LHCN-M2 (cell line): ENCODE measurements around the gene SKA2. TPM values are rescaled to one million over a fixed set of nuclear protein-coding genes. Genes with fewer than 3 reads are reported as not detected.
"Not testable (repeated sequence)": the region's sequence is repeated elsewhere in the genome, so short reads cannot be mapped to it uniquely, and the experiment has no call there.

Experiments
- DNase-seq: peaks from one replicate; pipeline ENCODE4 v3.0.0-alpha.2; 2012; ENCODE audit warnings: low read depth
- total RNA-seq: library from RNA; depleted of rRNA; stranded (reverse); fragments of >200 nt; gene quantifications from 2 replicates; pipeline ENCODE4 v1.2.3, GENCODE V29; 2014

SKA2 gene
- total RNA-seq, 1 experiment from 2014 or later = 102 TPM

DNA sequence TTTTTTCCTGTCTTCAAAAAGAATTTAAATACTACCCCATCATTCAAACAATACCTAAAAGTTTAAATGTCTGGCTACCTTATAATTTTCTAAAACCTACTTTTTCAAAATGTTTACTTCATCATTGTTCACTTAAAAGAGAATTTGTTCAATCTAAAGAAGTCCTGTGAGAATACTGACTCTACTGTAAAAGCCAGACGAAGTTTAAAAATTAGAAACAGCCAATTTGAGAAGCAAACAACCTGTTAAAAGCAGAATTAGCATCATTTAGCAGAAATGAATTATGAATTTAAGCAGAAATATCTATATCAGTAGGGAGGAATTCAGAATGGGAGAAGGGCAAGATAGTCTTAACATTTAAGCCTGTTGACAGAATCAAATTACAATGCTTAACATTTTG is 2.1 kb downstream of the SKA2 start:
- no peak for DNase-seq

- no peak for DNase-seq
Measured at GRCh38 chr17:59151591-59151990, 3.4 kb downstream of the SKA2 start.

- no peak for DNase-seq
Measured at GRCh38 chr17:59151006-59151405, 4.0 kb downstream of the SKA2 start.

DNA sequence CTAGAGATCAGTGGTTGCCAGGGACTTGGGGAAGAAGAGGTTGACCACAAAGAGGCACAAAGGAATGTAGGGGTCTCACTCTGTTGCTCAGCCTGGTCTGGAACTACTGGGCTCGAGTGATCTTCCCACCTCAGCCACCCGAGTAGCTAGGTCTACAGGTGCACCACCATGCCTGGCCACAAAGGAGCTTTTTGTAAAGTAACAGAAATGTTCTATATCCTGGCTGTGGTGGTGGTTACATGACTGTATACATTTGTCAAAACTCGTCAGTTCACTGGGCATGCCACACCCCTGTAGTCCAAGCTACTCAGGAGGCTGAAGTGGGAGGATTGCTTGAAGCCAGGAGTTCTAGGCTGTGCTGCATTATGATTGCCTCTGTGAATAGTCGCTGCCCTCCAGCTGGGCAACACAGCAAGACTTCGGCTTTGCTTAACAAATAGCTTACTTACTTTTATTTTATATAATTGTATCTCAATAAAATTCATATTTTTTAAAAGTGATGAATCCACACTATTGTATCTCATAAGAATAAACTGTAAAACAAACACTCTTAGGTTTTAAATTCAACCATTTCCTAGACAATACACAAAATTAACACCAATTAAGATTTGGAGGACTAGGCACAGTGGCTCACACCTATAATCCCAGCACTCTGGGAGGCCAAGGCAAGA is 5.0 kb downstream of the SKA2 start:
- DNase-seq = no peak

DNA sequence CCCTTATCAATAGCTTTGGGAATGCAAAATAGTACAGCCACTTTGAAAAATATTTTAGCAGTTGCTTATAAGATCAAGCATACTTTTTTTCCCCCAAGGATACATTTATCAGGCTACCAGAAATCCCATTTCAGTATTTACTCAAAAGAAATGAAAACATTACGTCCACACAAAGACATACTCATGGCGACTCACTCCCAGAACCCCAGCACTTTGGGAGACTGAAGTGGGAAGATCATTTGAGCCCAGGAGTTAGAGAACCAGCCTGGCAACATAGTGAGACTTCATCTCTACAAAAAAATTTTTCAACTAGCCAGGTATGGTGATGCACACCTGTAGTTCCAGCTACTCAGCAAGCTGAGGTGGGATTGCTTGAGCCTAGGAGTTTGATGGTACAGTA is 5.9 kb downstream of the SKA2 start:
- peak; percentile 38 for DNase-seq

- DNase-seq = no peak
Measured at GRCh38 chr17:59145571-59146096, 9.4 kb downstream of the SKA2 start.

DNA sequence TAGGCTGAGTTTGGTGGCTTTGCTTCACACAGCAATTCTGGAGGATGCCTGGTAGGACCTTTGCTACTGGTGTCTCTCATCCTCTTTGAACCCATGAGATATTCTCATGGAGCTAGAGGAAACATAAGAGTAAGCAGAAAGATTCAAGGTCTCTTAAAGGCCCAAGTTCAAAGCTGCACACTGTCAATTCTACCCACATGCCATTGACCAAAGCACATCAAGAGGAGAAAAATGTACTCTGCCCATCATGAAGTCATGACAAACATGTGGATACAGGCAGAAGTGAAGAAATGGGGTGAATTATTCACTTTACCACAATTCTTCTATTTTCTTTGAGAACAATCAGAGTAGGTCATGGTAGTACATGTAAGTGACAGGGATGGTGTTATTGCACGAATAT is 13.1 kb downstream of the SKA2 start:
- DNase-seq = no peak

DNA sequence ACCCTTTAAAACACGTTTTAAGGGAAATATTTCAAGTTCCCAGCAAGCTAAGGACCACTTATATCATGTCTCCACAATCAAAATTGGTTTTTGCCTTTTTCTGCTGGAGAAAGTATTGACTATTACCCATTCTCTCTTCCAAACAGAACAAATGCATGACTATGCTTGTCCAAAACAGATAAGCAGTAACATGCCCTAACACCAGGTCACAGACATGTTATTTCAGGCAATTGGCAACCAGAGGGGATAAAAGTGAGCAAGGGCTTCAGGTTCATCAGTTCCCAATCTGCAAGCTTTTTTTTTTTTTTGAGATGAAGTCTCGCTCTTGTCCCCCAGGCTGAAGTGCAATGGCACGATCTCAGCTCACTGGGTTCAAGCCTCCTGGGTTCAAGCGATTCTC is 15.0 kb downstream of the SKA2 start:
- DNase-seq = no peak

DNA sequence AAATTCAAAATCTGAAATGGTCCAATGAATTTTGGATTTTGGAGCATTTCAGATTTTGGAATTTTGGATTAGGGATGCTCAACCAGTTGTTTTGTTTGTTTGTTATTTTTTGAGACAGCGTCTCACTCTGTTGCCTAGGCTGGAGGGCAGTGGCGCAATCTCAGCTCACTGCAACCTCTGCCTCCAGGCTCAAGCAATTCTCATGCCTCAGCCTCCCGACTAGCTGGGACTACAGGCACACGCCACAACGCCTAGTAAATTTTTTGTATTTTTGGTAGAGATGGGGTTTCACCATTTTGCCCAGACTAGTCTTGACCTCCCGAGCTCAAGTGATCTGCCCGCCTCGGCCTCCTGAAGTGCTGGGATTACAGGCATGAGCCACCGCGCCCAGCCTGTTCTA is 16.6 kb downstream of the SKA2 start:
- DNase-seq = not testable (repeated sequence)

DNA sequence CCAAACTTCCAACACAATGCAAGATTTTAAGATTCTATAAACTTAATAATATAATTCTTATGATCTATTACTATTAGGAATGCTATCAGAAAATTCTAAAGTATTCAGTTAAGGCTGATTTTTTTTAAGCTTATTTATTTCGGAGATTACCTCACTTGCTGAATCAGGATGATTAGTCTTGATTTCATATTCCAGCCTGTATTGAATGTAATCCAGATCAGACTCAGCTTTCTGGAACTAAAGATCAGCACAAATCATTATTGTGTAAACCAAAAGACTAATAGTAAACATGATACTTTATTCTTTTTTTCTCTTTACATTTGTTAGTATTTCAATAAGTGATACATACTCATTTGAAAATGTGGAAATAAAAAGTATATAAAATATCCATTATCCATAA is 23.9 kb downstream of the SKA2 start:
- no peak for DNase-seq

- DNase-seq = no peak
Measured at GRCh38 chr17:59129814-59130213, 25.2 kb downstream of the SKA2 start.

- DNase-seq = no peak
Measured at GRCh38 chr17:59126809-59127417, 28.1 kb downstream of the SKA2 start.

- no peak for DNase-seq
Measured at GRCh38 chr17:59124665-59125064, 30.3 kb downstream of the SKA2 start.

- DNase-seq = peak; percentile 57
Measured at GRCh38 chr17:59121901-59122480, 33.0 kb downstream of the SKA2 start.

- DNase-seq = no peak
Measured at GRCh38 chr17:59115474-59115873, 39.5 kb downstream of the SKA2 start.

DNA sequence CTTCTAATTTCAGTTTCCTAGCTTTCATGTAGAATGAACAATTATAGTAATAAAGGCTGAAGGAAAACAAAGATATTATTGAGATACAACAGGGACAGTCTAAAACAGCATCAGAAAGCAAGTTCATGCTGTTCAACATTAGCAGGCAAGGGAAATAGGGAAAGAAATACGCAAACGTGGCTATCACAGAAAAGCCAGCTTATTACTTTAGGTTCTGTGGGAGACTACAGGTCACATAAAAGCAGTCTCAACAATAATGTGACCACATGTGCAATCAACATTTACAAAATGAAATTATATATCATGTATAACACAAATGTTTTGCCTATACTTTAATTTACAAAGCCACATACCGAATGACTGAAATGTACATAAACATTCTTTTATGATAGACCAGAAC is 43.4 kb downstream of the SKA2 start:
- DNase-seq = no peak

DNA sequence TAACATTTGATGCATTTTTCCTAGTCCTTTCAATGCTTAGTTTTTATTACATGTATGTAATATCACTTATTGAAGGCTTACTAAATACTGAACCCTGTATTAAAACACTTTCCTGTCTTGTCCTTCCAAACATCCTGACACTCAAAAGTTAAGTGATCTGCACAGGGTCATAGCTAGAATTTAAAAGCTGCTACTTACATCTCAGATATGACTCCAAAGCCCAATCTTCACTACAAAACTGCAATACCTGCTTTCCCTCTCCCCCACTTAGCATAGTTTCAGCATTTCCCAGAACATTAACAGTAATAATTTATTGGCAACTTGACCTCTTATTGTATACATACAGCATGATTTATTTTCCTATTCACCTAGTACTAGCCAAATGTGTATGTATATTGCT is 44.0 kb downstream of the SKA2 start:
- DNase-seq = no peak

GRCh38 chr17:59108400-59109102 is 46.4 kb downstream of the SKA2 start:
- no peak for DNase-seq

DNA sequence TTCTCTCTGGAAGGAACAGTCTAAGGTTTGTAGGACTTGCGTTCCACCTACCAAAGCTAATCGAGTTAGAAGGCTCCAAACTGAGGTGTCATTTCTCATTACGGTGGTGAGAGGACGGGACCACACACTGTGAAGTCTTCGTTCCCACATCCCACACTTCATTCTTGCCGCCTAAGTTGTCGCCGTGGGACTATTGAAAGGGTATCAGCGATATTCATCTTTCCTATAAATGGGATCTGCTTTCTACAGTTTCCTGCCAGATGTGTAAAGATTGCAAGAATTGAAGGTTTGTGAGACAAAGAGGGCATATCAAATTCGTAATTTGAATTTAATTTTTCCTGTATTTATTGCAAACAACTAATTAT is 47.7 kb downstream of the SKA2 start:
- no peak for DNase-seq

DNA sequence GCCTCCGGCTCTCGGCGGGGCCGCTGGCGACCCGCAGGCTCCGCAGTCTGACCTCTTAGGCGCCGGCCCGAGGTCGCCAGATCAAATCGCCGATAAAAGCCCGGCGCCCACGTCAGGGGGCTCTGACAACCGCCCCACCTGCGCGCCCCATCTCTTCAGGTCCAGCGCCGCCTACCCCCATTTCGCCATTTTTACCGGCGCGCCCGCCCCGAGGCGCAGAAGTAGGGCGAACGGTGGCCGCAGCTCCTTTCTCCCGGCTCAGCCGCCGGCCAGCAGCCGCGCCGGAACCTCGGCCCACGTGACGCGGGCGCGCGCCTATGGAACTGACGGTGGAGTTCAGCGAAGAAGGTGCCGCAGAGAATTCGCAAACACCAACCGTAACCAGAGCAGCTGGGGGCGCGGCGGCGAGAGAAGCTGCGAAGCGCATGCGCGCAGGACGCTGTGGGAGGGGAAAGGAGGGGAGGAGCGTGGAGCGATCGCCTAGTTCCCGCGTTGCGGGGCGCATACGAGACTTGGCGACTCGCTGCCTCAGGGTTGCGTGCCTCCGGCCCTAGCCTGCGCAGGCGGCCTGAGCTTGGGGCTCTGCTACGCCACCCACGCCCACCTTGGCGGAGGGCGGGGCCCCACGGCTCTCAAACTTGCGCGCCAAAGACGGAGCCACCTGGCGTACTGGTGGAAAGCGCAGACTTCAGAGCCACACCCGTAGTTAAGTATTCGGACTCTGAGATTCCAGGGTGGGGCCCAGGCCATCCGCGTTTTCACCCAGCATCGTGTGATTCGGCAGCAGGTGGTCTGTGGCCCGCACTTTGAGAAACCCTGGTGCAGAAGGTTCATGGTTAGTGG is 48.3 kb downstream of the SKA2 start, which contains the start of gene TRIM37:
Gene TRIM37 (minus strand): TSS at position 418 of the 843 bp plus-strand sequence. CDS start 419 bp downstream, outside the sequence.
- DNase-seq = peak; percentile 98

- DNase-seq = peak; percentile 55
Measured at GRCh38 chr17:59105852-59106462, 49.0 kb downstream of the SKA2 start.
